Kidney tubule cell (primary cell): ENCODE measurements around the gene DTX2.
"Not testable (repeated sequence)": the region's sequence is repeated elsewhere in the genome, so short reads cannot be mapped to it uniquely, and the experiment has no call there.

Experiments used
- DNase-seq: peaks from one replicate; pipeline ENCODE4 v3.0.0-alpha.2; 2018; ENCODE audit warnings: low spot score

The DTX2 gene

DNA sequence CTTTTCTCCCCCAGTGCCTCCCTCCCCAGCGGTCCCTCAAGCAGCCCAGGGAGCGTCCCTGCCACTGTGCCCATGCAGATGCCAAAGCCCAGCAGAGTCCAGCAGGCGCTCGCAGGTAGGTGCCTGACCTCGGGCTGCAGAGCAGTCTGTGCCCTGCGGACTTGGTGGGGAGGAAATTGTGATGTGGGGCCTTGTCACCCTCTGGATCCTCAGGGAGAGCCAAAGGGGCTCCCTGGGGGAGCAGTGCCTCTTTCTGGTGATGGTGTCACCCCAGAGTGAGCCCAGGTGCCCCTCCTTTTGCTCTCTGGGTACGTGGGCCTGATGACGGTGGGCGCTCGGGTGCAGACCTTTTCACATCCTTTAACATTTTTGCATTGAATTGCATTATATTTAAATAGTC, 30.6 kb downstream of the DTX2 start:
- DNase-seq = not testable (repeated sequence)

DNA sequence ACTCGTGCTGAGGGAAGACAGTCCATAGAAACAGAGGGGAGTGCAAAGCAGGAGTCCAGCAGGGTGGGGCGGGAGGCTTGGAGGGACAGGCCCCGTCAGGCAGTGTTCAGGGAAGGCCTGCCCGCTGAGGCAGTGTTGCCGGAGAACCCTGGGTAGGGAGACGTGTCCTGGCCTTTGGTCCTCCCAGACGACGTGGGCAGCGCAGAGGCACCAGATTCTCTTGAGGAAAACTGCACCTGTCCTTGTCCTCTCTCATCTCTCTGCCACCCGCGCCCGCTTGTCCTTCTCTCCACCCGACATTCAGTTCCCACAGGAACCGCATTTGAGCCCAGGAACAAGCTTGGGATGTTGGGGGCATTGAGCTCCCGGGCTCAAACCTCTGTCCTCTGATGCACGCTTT, 34.2 kb downstream of the DTX2 start:
- DNase-seq = not testable (repeated sequence)

DNA sequence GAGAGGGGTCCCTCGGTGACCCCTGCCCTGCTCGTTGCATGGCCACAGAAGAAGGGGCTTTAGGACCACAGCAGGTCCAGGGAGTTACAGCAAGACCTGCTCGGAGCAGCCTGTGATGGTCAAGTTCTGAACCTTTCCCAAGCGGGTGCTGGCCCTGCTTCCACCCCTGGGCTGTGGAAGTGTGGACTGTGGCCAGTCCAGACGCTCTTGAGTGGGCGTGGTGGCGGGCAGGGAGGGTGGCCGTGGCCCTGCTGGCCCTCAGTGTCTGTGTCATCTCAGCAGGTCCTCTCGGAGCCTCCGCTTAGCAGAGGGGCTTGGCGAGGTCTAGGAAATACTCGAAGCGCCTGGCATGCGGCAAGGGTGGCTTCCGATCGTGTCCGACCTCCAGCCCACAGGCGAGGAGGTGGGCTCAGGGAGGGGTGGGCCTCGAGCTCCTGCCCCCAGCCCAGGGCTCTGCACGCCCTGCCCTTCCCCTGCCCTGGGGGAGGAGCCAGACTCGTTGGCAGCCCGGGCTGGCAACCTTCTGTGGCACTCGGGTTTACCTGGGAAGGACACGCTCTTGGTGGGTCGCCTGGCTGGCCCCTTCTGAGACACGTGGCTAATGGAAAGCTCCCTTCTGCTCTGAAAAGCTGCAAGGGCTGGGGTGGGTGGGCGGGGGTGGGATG, 36.5 kb downstream of the DTX2 start:
- DNase-seq = not testable (repeated sequence)

DNA sequence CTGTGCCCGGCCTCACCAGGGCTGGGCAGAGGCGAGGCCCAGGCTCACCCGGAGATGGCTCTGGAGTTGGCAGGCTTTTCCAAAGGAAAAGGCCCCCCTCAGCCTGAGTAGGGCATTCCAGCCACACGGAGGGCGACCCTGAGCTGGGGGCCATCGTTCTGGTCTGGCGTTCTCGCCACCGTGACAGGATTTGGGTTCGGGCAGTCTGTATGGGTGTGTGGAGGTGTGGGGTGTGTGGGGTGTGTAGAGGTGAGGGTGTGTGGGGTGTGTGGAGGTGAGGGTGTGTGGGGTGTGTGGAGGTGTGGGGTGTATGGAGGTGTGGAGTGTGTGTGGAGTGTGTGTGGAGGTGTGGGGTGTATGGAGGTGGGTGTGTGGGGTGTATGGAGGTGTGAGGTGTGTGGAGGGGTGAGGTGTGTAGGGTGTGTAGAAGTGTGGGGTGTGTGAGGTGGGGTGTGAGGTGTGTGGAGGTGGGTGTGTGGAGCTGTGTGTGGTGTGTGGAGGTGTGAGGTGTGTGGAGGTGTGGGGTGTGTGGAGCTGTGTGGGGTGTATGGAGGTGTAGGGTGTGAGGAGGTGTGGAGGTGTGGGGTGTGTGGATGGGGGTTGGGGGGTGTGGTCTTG, 37.2 kb downstream of the DTX2 start:
- not testable (repeated sequence) for DNase-seq

DNA sequence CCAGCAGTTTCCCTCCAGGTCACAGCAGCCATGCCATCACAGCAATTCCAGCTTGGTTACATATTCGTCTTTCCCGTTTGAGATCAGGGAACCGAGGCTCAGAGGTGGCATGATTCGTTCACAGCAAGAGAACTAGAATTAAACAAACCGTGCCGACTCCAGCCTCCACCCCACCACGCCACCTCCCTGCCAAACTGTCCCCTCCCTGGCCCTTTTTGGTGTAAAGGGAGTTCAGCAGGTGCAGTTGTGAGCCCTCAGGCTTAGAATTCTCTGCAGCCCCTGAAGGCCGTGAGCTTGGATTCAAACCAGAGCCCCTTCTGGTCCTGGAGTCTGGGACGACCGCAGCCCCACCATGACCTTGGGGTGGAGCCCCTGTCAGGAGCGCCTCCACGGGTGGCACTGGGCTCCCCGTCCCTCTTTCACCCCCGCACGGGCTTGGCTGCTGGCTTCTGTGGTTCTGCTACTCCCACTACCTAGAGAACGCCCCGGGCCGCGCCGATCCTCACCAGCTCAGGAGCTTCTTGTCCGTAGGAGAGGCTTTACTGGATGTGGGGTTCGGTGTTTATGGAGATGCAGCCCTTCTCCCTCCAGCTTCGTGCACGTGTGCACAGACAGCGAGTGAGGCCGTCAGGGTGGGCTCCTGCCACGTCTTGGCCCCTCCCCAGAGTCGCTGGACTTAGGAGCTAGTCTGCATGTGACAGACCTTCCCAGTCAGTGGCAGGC, 37.9 kb downstream of the DTX2 start:
- DNase-seq = not testable (repeated sequence)

DNA sequence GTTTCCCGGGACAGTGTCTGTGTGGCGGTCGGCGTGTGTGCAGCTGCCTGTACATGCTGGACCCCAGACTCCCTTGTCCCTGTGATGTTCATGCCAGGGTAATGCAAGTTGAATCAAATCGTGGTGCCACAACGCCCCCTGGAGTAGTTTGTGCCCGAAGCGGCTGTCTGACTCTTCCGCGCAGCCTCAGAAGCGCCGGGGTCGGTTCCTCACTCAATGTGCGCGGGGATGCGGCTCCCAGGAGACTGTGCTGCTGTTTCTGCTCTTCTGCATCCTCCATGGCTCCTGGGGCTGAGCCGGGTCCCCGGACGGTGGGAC, 38.4 kb downstream of the DTX2 start:
- DNase-seq = not testable (repeated sequence)

DNA sequence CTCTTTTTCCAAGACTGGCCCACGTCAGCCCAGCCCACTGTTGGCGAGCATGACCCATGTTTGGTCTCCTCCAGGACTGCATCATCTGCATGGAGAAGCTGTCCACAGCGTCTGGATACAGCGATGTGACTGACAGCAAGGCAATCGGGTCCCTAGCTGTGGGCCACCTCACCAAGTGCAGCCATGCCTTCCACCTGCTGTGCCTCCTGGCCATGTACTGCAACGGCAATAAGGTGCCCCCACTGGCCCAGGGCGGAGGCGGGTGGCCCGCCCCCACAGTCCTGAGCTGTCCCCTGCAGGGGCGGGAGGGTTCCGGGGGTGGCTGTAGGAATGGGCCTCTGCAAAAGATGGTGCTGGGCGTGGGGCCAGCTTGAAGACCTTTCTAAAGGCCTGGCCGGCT, 40.7 kb downstream of the DTX2 start:
- DNase-seq = not testable (repeated sequence)

DNA sequence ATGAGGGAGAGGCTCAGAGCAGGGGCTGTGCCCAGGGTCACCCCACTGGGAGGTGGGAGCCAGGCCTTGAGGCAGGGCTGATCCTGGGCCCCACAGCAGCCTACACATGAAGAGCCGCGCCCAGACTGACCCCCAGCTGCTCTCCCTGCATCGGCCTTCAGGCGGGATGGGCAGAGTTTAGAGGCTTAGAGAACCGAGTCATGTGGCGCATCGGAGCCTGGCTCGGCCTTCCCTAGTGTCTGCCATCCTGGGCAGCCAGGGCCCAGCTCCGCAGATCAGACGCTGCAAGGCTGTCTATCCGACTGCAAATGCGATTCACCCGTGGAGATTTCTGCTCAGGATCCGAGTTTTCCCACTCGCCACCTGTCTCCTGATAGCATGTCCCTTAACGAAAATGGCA, 41.3 kb downstream of the DTX2 start:
- DNase-seq = not testable (repeated sequence)

DNA sequence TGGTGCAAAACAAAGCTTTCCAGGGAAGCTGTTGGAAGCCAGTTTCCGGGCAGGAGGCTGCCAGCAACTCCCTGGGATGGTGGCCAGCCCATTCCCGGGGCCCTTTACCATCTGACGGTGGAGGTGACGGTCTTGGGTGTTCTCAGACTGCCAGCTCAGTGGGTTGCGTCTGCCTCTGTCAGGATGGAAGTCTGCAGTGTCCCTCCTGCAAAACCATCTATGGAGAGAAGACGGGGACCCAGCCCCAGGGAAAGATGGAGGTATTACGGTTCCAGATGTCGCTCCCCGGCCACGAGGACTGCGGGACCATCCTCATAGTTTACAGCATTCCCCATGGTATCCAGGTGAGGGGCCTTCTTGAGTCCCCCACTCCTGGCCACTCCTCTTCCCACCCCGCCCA, 41.7 kb downstream of the DTX2 start:
- not testable (repeated sequence) for DNase-seq

DNA sequence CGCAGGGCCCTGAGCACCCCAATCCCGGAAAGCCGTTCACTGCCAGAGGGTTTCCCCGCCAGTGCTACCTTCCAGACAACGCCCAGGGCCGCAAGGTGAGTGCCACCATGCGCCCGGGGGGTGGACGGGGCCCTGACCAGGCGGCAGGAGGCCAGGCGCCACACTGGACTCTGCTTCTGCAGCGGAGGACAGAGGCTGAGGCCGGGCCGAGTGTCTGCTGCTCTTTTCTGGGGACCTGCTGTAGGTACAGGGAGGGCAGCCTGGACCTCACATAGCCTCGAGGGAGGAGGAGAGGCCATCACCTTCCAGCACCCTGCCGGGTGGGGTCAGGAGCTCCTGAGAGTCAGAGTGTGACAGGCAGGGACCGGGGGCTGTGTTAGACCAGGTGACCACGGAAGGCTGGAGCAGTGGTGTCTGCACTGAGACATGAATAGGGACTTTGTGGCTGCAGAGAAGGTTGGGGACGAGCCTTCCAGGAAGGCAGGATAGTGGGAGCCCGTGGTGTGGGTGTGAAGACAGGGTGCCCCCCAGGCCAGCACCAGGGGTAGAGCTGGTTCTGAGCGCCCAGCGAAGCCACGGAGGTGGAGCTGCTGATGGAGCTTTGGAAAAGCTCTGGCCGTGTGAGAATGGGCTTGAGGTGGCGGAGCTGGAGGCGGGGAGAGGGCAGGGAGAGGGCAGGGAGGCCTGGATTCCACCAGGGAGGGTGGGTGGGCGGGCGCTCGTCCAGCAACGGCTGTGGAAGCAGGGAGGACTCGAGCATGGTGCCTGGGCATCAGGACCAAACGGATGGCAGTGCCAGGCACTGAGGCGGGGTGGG, 43.0 kb downstream of the DTX2 start:
- DNase-seq = not testable (repeated sequence)

DNA sequence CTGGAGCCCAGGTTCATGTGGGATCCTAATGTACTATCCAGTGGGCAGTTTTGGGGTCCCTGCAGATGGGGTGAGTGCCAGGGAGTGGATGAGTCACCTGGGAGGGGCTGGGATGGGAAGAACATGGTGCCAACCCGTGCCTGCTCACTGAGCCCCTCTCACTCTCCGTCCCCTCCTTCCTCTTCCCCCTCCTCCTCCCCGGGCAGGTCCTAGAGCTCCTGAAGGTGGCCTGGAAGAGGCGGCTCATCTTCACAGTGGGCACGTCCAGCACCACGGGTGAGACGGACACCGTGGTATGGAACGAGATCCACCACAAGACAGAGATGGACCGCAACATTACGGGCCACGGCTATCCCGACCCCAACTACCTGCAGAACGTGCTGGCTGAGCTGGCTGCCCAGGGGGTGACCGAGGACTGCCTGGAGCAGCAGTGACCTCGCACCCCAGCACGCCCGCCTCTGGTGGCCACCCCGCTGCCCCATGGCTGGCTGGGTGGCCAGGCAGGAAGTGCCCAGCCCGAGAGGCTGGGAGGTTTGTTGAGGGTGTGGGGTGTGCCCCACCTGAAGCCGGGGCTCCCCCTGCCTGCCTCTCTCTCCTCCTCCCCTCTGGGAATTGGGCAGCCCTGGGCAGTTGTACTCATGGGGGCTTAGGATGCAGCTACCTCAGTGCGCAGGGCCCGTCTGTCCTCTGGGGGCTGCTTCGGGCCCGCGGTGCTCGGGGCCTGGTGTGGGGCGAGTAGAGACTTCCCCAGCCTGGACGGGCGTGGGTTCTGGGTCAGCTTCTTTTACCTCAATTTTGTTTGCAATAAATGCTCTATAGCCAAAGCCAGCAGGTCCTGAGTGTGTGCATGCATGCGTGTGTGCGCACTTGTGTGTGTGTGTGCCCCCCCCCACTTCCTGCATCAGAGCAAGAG, 43.9 kb downstream of the DTX2 start:
- no peak for DNase-seq

DNA sequence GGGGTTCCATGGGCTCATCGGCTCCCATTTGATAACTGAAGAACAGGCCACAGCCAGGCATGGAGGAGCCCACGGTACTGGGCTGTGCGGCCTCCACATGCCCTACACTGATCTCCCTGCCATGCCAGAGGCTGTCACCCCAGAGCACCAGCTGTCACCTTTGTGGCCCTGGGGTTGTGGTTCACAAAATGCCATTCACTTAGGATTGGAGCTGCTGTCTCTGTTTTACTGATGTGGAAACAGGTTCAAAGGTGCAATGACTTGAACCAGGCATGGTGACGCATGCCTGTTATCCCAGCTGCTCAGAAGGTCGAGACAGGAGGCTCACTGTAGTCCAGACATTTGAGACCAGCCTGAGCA, 44.6 kb downstream of the DTX2 start:
- no peak for DNase-seq

DNA sequence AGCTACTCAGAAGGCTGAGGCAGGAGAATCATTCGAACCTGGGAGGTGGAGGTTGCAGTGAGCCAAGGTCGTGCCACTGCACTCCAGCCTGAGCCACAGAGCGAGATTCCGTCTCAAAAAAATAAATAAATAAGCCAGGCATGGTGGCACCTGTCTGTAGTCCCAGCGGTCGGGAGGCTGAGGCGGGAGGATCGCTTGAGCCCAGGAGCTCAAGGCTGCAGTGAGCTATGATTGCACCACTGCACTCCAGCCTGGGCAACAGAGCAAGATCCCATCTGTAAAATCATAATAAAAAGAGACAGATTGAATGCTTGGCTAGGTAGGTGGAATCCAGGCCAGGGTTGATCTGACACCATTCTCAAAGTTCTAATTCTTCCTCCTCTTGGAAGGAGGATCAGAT, 45.1 kb downstream of the DTX2 start:
- DNase-seq = not testable (repeated sequence)

DNA sequence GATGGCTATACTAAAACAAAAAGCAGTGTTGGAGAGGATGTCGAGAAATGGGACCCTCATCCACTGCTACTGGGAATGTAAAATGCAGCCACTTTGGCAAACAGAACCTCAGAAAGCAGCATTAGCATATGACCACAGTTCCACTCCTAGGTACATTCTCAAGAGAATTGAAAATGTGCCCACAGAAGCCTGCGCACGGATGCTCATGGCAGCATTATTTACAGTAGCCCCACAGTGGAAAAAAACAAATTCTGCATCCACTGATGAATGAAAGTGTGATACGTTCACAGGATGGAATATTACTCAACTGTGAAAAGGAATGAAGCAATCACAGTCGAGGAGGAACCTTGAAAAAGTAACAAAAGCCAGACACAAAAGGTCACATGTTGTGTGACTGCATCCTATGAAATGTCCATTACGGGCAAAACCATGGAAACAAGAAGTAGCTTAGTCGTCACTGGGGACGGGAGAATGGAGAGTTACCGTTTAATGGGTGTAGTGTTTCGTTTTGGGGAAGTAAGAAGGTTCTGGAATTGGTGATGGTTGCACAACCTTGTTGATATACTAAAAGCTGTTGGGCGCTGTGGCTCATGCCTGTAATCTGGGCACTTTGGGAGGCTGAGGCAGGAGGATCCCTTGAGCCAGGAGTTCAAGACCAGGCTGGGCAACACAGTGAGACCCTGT, 46.4 kb downstream of the DTX2 start:
- no peak for DNase-seq

DNA sequence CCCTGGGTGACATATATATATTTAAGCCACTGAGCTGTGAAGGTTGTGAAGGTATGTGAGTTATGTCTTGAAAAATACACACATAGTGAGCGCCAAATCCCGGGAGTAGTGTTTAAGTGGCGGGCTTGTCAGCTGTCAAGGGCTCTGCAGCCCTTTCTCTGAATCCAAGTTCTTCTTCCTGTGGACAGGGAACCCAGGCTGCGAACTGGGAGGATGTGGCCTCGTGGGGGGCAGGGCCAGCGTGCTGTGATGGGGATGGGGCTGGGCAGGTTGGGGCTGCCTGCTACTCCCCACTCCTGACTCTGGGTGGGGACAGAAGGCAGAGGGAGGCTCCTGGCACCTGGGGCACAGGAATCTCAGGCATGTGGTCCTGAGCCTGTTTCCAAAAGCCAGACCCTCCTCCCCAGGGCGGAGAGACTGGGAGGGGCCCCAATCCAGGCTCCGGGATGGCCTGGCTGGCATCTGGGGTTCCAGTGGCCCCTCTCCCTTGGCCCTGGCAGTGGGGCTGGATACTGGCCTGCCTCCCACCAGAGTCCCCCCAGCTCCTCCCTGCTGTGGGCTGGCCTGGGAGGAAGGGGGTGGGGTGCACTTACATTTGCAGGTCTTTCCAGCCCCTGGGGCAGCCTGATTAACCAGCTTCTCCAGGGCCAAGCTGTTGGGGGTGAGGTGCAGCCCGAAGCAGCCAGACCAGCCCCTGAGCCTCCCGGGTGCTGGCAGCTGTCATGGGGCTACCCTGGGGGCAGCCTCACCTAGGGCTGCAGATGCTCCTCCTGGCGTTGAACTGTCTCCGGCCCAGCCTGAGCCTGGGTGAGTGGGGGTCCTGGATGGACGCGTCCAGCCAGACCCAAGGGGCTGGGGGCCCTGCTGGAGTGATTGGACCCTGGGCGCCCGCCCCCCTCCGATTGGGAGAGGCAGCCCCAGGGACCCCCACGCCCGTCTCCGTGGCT, 48.7 kb downstream of the DTX2 start, which contains the start of gene UPK3B:
TSS of gene UPK3B (plus strand) at position 622 of the 947 bp plus-strand sequence. CDS start at position 723, 101 bp downstream.
- peak; percentile 26 for DNase-seq

DNA sequence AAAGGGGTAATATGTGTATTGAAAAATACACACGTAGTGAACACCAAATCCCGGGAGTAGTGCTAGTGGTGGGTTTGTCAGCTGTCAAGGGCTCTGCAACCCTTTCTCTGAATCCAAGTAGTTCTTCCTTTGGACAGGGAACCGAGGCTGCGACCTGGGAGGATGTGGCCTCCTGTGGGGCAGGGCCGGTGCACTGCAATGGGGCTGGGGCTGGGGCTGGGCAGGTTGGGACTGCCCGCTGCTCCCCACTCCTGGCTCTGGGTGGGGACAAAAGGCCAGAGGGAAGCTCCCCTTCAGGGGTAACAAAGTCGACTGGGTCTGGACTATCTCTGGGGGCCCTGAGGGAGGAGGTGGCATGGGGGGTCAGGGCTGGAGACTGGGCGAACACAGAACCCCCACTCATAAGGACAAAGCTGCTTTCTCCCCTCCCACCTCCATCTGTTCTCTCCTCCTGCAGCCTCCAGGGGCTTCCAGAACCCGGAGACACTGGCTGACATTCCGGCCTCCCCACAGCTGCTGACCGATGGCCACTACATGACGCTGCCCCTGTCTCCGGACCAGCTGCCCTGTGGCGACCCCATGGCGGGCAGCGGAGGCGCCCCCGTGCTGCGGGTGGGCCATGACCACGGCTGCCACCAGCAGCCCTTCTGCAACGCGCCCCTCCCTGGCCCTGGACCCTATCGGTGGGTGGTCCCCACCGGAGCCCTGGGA, 49.8 kb downstream of the DTX2 start:
- not testable (repeated sequence) for DNase-seq

DNA sequence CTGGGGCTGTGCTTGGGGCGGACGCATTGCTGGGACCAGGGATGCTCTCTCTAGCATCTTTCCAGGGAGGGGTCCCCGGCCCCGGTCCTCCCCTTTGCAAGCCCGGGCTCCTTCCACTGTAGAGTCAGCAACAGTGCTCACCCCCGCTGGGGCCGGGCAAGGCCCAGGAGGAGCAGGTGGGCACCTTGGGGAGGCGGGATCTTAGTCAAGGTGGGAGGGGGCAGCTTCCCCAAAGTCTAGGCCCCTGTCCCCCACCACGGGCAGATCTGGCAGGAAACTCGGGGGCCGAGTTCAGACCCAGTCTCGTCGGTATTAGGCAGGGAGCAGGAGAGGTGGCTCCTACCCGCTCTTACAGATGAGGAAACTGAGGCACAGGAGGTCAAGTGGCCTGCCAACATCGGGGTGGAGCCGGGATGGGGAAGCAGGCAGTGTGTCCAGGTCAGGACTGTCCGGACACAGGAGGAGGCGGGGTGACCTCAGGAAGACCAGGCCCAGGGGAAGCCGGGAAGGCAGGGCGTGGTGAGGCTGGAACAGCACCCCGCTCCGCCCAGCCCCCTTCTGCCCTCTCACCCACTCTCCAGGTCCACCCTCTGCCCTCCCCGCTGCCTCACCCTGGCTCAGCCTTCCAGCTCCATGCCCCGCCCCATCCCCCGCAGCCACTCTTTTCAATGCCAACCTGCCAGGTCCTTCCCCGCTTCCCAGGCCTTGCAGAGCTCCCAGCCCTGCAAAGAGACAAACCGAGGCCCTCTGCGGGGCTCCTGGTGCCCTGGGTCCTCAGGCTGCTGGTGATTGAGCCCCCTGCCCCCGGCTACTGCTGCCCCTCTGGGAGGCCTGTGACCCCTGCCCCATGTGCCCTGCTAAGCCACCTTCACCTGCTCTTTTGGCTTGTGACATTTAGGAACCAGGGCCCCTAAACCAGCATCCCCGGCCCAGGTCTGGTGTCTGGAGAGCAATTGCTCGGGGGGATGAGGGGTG, 50.7 kb downstream of the DTX2 start:
- not testable (repeated sequence) for DNase-seq
